ENCODE measurements around the gene RASEF.

DNA sequence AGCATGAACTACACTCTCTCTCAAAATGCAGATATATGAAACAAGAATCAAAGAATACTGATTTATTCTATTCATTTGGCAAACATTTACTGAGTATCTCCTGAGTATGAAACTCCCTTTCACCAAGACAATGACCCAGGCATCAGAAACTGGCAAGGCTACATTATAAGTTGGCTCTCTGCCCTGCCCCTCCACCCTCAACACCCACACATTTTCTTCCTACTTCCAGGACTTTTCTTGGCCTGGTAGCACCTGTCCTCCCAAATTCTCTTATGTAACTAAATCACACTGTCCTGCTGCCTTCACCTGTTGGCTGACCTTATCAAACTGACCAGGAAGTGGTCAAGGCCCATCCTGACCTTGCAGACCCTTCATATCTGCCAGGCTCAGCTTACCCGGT lies 3.5 kb downstream of the RASEF start:
- TF ChIP-seq, protein P1, sequence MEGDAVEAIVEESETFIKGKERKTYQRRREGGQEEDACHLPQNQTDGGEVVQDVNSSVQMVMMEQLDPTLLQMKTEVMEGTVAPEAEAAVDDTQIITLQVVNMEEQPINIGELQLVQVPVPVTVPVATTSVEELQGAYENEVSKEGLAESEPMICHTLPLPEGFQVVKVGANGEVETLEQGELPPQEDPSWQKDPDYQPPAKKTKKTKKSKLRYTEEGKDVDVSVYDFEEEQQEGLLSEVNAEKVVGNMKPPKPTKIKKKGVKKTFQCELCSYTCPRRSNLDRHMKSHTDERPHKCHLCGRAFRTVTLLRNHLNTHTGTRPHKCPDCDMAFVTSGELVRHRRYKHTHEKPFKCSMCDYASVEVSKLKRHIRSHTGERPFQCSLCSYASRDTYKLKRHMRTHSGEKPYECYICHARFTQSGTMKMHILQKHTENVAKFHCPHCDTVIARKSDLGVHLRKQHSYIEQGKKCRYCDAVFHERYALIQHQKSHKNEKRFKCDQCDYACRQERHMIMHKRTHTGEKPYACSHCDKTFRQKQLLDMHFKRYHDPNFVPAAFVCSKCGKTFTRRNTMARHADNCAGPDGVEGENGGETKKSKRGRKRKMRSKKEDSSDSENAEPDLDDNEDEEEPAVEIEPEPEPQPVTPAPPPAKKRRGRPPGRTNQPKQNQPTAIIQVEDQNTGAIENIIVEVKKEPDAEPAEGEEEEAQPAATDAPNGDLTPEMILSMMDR (IDR thresholded peaks at IDR 0.05), result no peak
- TF ChIP-seq POLR2A (IDR thresholded peaks at IDR 0.05), result no peak
